Testis (tissue), 3 donors: ENCODE data around the gene PDLIM5. TPM values are rescaled to one million over a fixed set of nuclear protein-coding genes. Genes with fewer than 3 reads are reported as not detected.

Source experiments
- DNase-seq: peaks from one replicate; pipeline ENCODE4 v3.0.0-alpha.2; 2019
- H3K27ac ChIP-seq, 2 donors: fragments of 200-600 bp; sonication (generic); one replicate each; pipeline ENCODE4 v1.5.1; 2019
- H3K27me3 ChIP-seq: fragments of 200-600 bp; sonication (generic); one replicate; pipeline ENCODE4 v1.5.1; 2019
- H3K36me3 ChIP-seq: fragments of 200-600 bp; sonication (generic); one replicate; pipeline ENCODE4 v1.5.1; 2017; ENCODE audit warnings: low read depth; ENCODE audit errors: missing control alignments
- H3K4me1 ChIP-seq: fragments of 200-600 bp; sonication (generic); one replicate; pipeline ENCODE4 v1.5.1; 2019
- H3K4me3 ChIP-seq, 2 donors: fragments of 200-600 bp; sonication (generic); one replicate each; pipeline ENCODE4 v1.5.1; 2017 to 2019
- H3K9me3 ChIP-seq: fragments of 200-600 bp; sonication (generic); one replicate; pipeline ENCODE4 v1.5.1; 2017
- CTCF ChIP-seq, 3 experiments: fragments of 450-650 bp in 2 of 3; fragments of 200-600 bp in 1 of 3; sonication (generic) in 1 of 3; IDR thresholded peaks; one replicate each; pipeline ENCODE4 v1.5.1; 2016 to 2019; ENCODE audit warnings: antibody characterized with exemption in 3 of 3, mild to moderate bottlenecking in 2 of 3, moderate library complexity in 1 of 3
- POLR2A ChIP-seq: fragments of 450-650 bp; IDR thresholded peaks from one replicate; pipeline ENCODE4 v1.6.1; 2017; ENCODE audit warnings: antibody characterized with exemption, mild to moderate bottlenecking, moderate library complexity
- WGBS, 2 donors: methylation state at CpG; one replicate each; pipeline ENCODE4 v1.1.5; 2018; 5-methylcytosine and 5-hydroxymethylcytosine counted together
- intact Hi-C: fragments of 100-400 bp; cut with DNase I; formaldehyde crosslinking; loops from one replicate; pipeline ENCODE4 v1.15.1; 2023; ENCODE audit warnings: low total_unique reads
- polyA plus RNA-seq: library from polyadenylated mRNA; stranded (reverse); fragments of 350-450 nt; fragmentation: Illumina TruSeq; extraction: RNeasy Lipid Tissue Mini Kit (QIAGEN cat#74804); gene quantifications from one replicate; pipeline ENCODE4 v1.2.3, GENCODE V29; 2014; ENCODE audit warnings: low read depth, low replicate concordance; ENCODE audit not compliant: insufficient read depth
- total RNA-seq, 2 donors: library from RNA; depleted of rRNA; stranded (reverse); fragments of >200 nt; gene quantifications; one replicate each; pipeline ENCODE4 v1.2.3, GENCODE V29; 2016

The PDLIM5 gene
- total and polyA plus RNA-seq, 3 donors from 2014 or later: 45.5 to 86.8 (median 86.1) TPM

GRCh38 chr4:94588896-94589693, 137.4 kb downstream of the PDLIM5 start:
- no peaks in the 10 kb centered on the region for H3K27me3 ChIP-seq
- intact Hi-C loops: no loop called here
- no peak overlapping the region for H3K4me3 ChIP-seq
- WGBS, 2 donors: 71 to 85% methylated on average over 1 of the region's 1 CpG
- no peaks in the 10 kb centered on the region for H3K36me3 ChIP-seq
- no peaks in the 10 kb centered on the region for H3K4me1 ChIP-seq
- DNase-seq: no peak
- no peaks in the 10 kb centered on the region for H3K9me3 ChIP-seq
- TF ChIP-seq CTCF (IDR thresholded peaks at IDR 0.05) (no peak), POLR2A (no peak)
- no peak overlapping the region for H3K27ac ChIP-seq

GRCh38 chr4:94590493-94590892, 138.8 kb downstream of the PDLIM5 start:
- intact Hi-C loops: loop anchor here (10.0 kb wide), 1 partner anchor 186 kb away; no protein-coding TSS in a partner anchor
- H3K27me3 ChIP-seq: no peaks in the 10 kb centered on the region
- H3K4me3 ChIP-seq: no peak overlapping the region
- H3K36me3 ChIP-seq: no peaks in the 10 kb centered on the region
- no peaks in the 10 kb centered on the region for H3K4me1 ChIP-seq
- TF ChIP-seq POLR2A (no peak), CTCF (IDR thresholded peaks at IDR 0.05) (no peak)
- no peak for DNase-seq
- H3K9me3 ChIP-seq: no peaks in the 10 kb centered on the region
- 50 to 67% methylated on average over 2 of the region's 2 CpGs for WGBS, 2 donors
- no peak overlapping the region for H3K27ac ChIP-seq

- no peaks in the 10 kb centered on the region for H3K9me3 ChIP-seq
- H3K27me3 ChIP-seq: no peaks in the 10 kb centered on the region
- no peaks in the 10 kb centered on the region for H3K36me3 ChIP-seq
- DNase-seq: no peak
- 78 to 84% methylated on average over 2 of the region's 2 CpGs for WGBS, 2 donors
- TF ChIP-seq CTCF (IDR thresholded peaks at IDR 0.05) (no peak), POLR2A (no peak)
- intact Hi-C loops: loop anchor here (10.0 kb wide), 1 partner anchor 186 kb away; no protein-coding TSS in a partner anchor
- H3K27ac ChIP-seq: no peak overlapping the region
- H3K4me3 ChIP-seq: no peak overlapping the region
- H3K4me1 ChIP-seq: no peaks in the 10 kb centered on the region
These were observed 139.5 kb downstream of the PDLIM5 start for GRCh38 chr4:94591289-94591688.

GRCh38 chr4:94595013-94595412, 143.3 kb downstream of the PDLIM5 start:
- Histone ChIP-seq H3K36me3 (no peaks in the 10 kb centered on the region), H3K27me3 (no peaks in the 10 kb centered on the region), H3K9me3 (no peaks in the 10 kb centered on the region), H3K4me1 (no peaks in the 10 kb centered on the region), H3K27ac (no peak overlapping the region), H3K4me3 (no peak overlapping the region)
- WGBS, 2 donors: 74 to 78% methylated on average over 1 of the region's 1 CpG
- DNase-seq: no peak
- TF ChIP-seq CTCF (IDR thresholded peaks at IDR 0.05): no peak
- no peak for TF ChIP-seq POLR2A
- intact Hi-C loops: loop anchor here (10.0 kb wide), 1 partner anchor 190 kb away; no protein-coding TSS in a partner anchor
